NCI-H146 treated with DMSO at 0.1 percent for 48 hours (cell line): ENCODE results near the gene RNF168.
"Not testable (repeated sequence)": the region's sequence is repeated elsewhere in the genome, so short reads cannot be mapped to it uniquely, and the experiment has no call there.

ENCODE experiments used
- DNase-seq: peaks from one replicate; lab custom pipeline; 2025; ENCODE audit not compliant: unreplicated experiment; lab: John Stamatoyannopoulos, UW

The RNF168 gene

DNA sequence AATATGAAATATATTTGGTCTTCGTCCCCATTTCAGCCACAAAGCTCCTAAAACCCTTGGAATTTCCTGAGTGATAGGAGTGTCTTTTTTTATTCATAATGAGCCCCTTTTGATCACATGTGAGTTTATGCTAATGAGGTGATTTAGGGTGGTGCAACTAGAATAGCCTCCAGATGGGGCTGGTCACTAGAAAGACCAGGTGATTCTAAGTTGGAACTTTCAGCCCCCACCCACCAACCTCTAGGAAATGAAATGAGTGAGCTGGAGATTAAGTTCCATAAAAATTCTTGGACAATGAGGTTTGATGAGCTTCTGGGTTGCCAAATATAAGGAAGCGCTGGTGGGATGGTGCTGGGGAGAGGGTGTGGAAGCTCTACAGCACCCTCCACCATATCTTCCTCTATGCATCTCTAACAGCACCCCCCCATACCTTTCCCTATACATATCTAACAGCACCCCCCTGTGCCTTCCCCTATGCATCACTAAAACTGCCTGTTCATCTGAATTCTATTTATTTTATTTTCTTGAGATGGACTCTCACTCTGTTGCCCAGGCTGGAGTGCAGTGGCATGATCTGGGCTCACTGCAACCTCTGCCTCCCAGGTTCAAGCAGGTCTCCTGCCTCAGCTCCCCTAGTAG, 13.7 kb upstream of the RNF168 start:
- no peak for DNase-seq

GRCh38 chr3:196514913-196515621, 11.5 kb upstream of the RNF168 start, which contains the start of gene SMCO1:
TSS of gene SMCO1 (minus strand) at chr3:196515346. CDS start at chr3:196515209, 137 bp downstream.
- DNase-seq: no peak

- DNase-seq: no peak
Measured at GRCh38 chr3:196514350-196514716, 10.8 kb upstream of the RNF168 start.

GRCh38 chr3:196513697-196514349, 10.3 kb upstream of the RNF168 start:
- DNase-seq: no peak

DNA sequence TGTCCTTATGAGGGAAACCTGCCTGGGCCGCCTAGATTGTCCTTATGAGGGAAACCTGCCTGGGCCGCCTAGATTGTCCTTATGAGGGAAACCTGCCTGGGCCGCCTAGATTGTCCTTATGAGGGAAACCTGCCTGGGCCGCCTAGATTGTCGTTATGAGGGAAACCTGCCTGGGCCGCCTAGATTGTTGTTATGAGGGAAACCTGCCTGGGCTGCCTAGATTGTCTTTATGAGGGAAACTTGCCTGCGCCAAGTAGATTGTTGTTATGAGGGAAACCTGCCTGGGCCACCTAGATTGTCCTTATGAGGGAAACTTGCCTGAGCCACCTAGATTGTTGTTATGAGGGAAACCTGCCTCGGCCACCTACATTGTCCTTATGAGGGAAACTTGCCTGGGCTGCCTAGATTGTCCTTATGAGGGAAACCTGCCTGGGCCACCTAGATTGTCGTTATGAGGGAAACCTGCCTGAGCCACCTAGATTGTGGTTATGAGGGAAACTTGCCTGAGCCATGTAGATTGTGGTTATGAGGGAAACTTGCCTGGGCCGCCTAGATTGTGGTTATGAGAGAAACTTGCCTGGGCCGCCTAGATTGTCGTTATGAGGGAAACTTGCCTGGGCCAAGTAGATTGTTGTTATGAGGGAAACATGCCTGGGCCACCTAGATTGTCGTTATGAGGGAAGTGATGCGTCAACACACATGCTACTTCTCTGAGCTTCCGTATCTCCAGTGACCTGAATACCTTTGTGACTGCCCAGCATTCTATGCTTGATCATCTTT, 8.3 kb upstream of the RNF168 start:
- DNase-seq: not testable (repeated sequence)

GRCh38 chr3:196511108-196511507, 7.5 kb upstream of the RNF168 start:
- DNase-seq: not testable (repeated sequence)

DNA sequence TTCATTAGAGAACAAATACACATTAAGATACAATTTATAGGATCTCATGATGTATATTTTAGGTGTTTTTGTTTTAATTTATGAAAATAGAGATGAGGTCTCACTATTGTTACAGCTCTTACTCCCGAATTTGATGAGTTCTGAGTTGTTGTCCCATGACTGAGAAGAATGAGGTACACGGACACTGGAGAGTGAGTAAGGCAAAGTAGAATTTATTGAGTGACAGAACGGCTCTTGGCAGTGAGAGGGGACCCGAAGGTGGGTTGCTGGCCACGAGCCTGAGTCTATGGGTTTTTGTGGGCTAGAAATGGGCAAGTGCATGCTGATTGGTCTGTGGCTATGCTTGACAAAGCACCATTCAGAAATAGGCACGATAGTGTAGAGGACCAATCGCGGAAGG, 3.1 kb upstream of the RNF168 start:
- no peak for DNase-seq

GRCh38 chr3:196504556-196504955, 988 bp upstream of the RNF168 start:
- no peak for DNase-seq

DNA sequence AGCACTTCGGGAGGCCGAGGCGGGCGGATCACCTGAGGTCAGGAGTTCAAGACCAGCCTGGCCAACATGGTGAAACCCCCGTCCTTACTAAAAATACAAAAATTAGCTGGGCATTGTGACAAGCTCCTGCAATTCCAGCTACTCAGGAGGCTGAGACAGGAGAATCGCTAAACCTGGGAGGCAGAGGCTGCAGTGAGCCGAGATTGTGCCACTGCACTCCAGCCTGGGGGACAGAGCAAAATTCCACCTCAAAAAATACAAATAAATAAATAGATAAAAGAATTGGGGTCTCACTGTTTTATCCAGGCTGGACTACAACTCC, 470 bp upstream of the RNF168 start:
- not testable (repeated sequence) for DNase-seq

DNA sequence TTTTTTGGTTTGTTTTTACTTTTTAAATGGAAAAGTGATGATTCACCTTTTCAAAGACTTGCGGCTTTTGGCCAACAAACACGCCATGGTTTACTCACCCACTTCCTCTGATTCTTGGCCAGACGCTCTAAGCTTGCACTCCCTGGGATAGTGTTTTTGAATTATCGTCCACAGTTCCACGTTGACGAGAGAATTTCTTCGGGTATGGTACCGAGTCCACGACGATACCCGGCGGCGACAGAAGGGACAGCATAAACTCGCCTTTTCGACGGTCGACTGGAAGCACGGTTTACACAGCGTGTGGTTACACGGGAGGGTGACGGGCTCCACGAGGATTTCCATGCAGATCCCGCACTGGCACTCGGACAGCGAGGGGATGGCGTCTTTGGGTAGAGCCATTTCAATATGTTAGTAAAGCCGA, 783 bp downstream of the RNF168 start:
- DNase-seq: no peak

DNA sequence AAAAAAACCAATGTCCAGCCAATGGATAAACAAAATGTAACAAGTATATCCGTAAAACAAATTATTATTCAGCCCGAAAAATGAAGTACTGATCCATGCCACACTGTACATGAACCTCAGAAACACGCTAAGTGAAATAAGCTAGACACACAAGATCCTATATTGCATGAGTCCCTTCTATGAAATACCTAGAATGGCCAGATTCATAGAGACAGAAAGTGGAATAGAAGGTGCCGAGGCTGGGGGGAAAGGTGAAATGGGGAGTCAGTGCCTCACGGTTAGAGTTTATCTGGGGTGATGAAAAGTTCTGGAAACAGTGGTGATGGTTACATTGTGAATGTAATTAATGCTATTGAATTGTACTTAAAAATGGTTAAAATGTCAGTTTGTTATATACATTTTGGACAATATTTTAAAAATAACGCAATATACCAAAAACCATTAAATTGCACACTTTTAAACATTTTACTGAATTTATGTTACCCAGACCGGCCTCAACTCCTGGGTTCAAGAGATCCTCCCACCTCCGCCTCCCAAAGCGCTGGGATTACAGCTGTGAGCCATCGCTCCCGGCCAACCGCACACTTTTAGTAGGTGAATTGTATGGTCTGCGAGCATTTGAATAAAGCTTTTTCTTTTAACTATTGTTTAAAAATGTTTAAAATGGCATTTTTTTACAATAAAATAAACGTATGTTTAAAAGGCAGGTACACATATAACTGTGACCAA, 2.1 kb downstream of the RNF168 start:
- DNase-seq: no peak

DNA sequence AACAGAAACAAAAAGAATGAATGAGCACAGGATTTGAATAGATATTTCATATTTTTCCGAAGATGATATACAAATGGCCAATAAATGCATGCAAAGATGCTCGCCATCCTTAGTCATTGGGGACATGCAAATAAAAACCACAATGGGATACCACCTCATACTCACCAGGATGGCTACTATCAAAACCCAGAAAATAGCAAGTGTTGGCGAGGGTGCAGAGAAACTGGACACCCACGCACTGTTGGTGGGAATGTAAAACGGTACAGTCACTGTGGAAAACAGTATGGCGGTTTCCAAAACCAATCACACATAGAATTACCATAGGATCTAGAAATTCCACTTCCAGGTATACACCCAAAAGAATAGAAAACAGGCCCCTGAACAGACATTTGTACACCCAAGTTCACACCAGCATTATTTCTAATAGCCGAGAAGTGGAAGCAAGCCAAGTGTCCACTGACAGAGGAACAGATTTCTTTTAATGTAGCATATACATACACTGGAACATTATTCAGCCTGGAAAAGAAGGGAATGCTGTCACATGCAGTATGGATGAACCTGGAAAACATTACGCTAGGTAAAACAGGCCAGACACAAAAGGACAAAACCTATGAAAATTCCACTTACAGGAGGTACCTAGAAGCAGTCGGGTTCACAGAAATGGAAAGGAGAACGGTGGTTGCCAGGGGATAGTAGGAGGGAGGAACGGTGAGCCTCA, 3.6 kb downstream of the RNF168 start:
- no peak for DNase-seq

GRCh38 chr3:196499061-196499460, 4.5 kb downstream of the RNF168 start:
- no peak for DNase-seq

GRCh38 chr3:196498297-196498696, 5.3 kb downstream of the RNF168 start:
- DNase-seq: no peak

- DNase-seq: no peak
Measured at GRCh38 chr3:196496183-196496582, 7.4 kb downstream of the RNF168 start.

DNA sequence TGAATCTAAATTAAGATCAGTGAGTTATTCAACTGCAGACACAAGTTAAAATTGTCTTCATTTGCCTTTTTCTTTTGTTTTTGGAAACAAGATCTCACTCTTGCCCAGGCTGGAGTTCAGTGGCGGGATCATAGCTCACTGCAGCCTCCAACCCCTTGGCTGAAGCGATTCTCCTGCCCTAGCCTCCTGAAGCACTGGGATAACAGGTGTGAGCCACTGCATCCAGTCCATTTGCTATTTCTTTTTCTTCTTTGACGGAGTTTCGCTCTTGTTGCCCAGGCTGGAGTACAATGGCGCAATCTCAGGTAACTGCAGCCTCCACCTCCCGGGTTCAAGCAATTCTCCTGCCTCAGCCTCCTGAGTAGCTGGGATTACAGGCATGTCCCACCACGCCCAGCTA, 10.3 kb downstream of the RNF168 start:
- DNase-seq: no peak

DNA sequence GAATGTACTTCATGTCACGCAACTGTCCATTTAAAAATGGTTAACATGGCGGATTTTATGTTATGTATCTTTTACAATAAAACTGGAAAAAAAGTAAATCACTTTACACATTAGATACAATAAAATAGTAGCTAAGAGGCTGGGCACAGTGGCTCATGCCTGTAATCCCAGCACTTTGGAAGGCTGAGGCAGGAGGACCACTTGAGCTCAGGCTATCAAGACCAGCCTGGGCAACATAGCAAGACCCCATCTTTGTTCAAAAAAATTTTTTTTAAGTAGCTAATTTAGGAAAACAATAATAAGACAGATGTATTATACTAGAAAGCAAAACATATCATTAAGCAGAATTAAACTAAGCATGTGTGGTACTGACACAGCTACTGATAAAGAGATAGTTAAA, 11.5 kb downstream of the RNF168 start:
- DNase-seq: no peak

DNA sequence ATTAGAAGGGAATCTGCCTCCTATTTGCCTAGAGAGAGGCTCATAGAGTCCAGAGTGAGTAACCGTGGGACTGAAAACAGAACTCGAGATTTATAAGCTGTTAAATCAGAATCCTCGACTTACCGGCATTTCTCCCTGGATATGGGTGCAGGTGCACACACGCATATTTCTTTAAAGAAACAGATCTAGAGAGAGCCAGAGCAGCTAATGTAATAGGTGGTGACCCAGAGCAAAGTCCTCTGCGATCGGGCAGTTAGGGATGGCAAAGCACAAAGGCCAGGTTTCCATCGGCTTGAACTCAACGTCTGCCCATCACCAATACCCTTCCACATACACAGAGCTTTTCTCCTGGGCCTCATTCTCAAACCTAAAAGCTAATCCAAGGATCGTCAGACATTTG, 13.8 kb downstream of the RNF168 start:
- no peak for DNase-seq

DNA sequence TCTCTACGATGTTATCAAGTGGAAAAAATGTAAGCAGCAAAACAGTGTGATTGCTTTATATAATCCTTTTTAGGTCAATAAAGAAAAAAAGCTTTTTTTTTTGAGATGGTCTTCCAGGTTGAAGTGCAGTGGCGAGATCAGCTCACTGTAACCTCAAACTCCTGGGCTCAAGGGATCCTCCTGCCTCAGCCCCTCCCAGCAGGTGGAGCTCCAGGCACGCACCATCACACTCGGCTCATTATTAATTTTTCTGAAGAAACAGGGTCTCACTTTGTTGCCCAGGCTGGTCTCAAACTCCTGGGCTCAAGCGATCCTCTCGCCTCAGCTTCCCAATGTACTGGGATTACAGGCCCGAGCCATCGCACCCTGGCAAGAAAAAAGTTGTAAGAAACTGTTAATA, 17.3 kb downstream of the RNF168 start:
- no peak for DNase-seq

- no peak for DNase-seq
Measured at GRCh38 chr3:196477678-196478077, 25.9 kb downstream of the RNF168 start.
